Sigmoid colon (tissue), 4 donors: ENCODE results near the gene PSENEN.

Experiments
- CTCF ChIP-seq, 4 experiments: fragments of 450-650 bp in 3 of 4; fragments of 200-600 bp in 1 of 4; IDR thresholded peaks; one replicate each; pipeline ENCODE4 v1.5.1; 2016 to 2019; ENCODE audit warnings: antibody characterized with exemption in 4 of 4, mild to moderate bottlenecking in 3 of 4, moderate library complexity in 2 of 4
- POLR2A ChIP-seq, 2 donors: fragments of 450-650 bp; IDR thresholded peaks; one replicate each; pipeline ENCODE4 v1.6.1; 2016; ENCODE audit warnings: antibody characterized with exemption in 2 of 2, mild to moderate bottlenecking in 2 of 2, moderate library complexity in 2 of 2
- POLR2AphosphoS5 ChIP-seq, 4 donors: sonication (generic); formaldehyde crosslinking; IDR thresholded peaks; one replicate each; pipeline ENCODE4 v1.6.1; 2017; ENCODE audit warnings: antibody characterized with exemption in 4 of 4

- no peak for TF ChIP-seq POLR2A (IDR thresholded peaks at IDR 0.05)
- TF ChIP-seq POLR2AphosphoS5 (IDR thresholded peaks at IDR 0.05): no peak
- TF ChIP-seq CTCF (IDR thresholded peaks at IDR 0.05): no peak
Measured at GRCh38 chr19:35768082-35768421, 22.6 kb downstream of the PSENEN start.
